ENCODE data around the gene BCL11B. TPM values are rescaled to one million over a fixed set of nuclear protein-coding genes. Genes with fewer than 3 reads are reported as not detected.

The BCL11B gene
- total and polyA plus RNA-seq, 2 donors (not counting 1 experiment from before 2014, with no cell fraction given), result 0.33 to 0.42 TPM

DNA sequence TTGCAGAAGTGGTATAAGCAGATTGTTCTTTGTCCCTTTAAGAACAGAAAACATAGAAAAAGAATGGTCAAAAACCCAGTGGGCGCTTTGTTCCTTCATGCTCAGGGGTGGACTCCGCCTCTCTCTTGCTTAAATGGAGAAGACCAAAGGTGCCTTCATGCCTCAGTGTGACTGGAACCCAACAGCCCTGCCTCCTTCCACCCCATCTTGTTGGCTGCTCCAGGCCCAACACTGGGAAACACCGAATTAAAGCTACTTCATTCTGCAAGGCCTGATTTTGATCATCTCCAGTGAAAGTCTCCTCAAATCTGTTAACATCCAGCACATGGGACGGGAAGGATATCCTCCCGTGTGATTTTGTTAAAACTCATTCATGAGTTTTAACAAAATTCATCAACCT is 103.7 kb downstream of the BCL11B start:
- Histone ChIP-seq H3K4me2 (replicated peaks; ENCODE audit: low read depth, low read length, poor library complexity, severe bottlenecking) (no peak overlapping the region), H2AFZ (ENCODE audit: insufficient read depth, low read depth, low read length, poor library complexity, severe bottlenecking) (no peak overlapping the region), H3K27me3 (replicated peaks in 1 of 4; ENCODE audit: control extremely low read depth in 1 of 4, control insufficient read depth in 3 of 4, insufficient read depth in 4 of 4, low read length in 3 of 4) (no peaks in the 10 kb centered on the region), H3K27ac (ENCODE audit: low read length in 2 of 2) (no peak overlapping the region), H3K4me3 (ENCODE audit: control extremely low read depth in 1 of 5, extremely low read depth in 1 of 5, insufficient read depth in 1 of 5, low read depth in 2 of 5, low read length in 4 of 5) (no peak overlapping the region), H3K4me1 (ENCODE audit: control insufficient read depth in 2 of 2, insufficient read depth in 2 of 2, low read length in 2 of 2) (no peaks in the 10 kb centered on the region), H3K36me3 (replicated peaks in 1 of 2; ENCODE audit: control extremely low read depth in 1 of 2, control insufficient read depth in 1 of 2, extremely low read depth in 1 of 2, insufficient read depth in 2 of 2, low read length in 1 of 2) (no peaks in the 10 kb centered on the region), H3K9me3 (ENCODE audit: control extremely low read depth in 1 of 3, control insufficient read depth in 2 of 3, insufficient read depth in 1 of 3, low read length in 2 of 3) (peaks cover 0 to 10% (median 0%) of the 10 kb centered on the region in 3 donors), H3K9ac (ENCODE audit: low read length) (no peak overlapping the region), H3K79me2 (ENCODE audit: control insufficient read depth, insufficient read depth, low read length) (no peaks in the 10 kb centered on the region), H4K20me1 (ENCODE audit: control insufficient read depth, insufficient read depth, low read length, poor library complexity, severe bottlenecking) (no peaks in the 10 kb centered on the region)
- H3K4me3 Mint-ChIP-seq, result no peak overlapping the region
- no peak for DNase-seq
- intact Hi-C loops (cut with micrococcal nuclease), result no loop called here
- ATAC-seq (ENCODE audit: low read depth), result no peak
- TF ChIP-seq, protein P1, sequence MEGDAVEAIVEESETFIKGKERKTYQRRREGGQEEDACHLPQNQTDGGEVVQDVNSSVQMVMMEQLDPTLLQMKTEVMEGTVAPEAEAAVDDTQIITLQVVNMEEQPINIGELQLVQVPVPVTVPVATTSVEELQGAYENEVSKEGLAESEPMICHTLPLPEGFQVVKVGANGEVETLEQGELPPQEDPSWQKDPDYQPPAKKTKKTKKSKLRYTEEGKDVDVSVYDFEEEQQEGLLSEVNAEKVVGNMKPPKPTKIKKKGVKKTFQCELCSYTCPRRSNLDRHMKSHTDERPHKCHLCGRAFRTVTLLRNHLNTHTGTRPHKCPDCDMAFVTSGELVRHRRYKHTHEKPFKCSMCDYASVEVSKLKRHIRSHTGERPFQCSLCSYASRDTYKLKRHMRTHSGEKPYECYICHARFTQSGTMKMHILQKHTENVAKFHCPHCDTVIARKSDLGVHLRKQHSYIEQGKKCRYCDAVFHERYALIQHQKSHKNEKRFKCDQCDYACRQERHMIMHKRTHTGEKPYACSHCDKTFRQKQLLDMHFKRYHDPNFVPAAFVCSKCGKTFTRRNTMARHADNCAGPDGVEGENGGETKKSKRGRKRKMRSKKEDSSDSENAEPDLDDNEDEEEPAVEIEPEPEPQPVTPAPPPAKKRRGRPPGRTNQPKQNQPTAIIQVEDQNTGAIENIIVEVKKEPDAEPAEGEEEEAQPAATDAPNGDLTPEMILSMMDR (IDR thresholded peaks at IDR 0.05), result no peak
- TF ChIP-seq EZH2 (IDR thresholded peaks at IDR 0.05; ENCODE audit: borderline replicate concordance, insufficient read depth, low read depth, low read length, poor library complexity, severe bottlenecking), result no peak
- no peaks in the 10 kb centered on the region for H3K9me3 Mint-ChIP-seq (ENCODE audit: insufficient read depth)
- H3K27me3 Mint-ChIP-seq, result no peaks in the 10 kb centered on the region
- no peak overlapping the region for H3K27ac Mint-ChIP-seq
- no peaks in the 10 kb centered on the region for H3K4me1 Mint-ChIP-seq
- ChIA-PET POLR2A (no interaction called here), CTCF (interaction anchor here (0.6 kb wide), 1 partner anchor 824 kb away, joined by 3 read pairs; no protein-coding TSS in a partner anchor)
- 96% methylated on average over 5 of the region's 5 CpGs for WGBS (ENCODE audit: insufficient coverage)

DNA sequence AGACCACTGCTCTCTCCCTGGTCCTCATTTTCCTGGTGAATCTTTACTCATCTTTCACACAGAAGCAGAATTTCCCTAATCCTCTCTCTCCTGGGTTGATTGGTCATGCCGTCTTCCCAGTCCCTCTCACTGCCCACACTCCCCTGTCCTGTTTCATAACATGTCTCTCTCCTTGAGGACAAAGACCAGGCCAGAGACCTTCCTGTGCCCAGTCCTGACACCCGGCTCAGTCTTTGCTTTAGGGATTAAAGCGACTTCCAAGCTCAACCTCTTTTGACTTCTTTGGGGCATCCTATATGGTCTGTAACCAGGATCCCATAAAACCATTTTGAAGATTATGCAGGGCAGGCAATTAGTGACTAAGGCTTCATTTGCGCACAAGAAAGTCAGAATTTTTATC is 105.5 kb downstream of the BCL11B start:
- Histone ChIP-seq H3K27me3 (replicated peaks in 1 of 4; ENCODE audit: control extremely low read depth in 1 of 4, control insufficient read depth in 3 of 4, insufficient read depth in 4 of 4, low read length in 3 of 4) (no peaks in the 10 kb centered on the region), H3K79me2 (ENCODE audit: control insufficient read depth, insufficient read depth, low read length) (no peaks in the 10 kb centered on the region), H3K4me3 (ENCODE audit: control extremely low read depth in 1 of 5, extremely low read depth in 1 of 5, insufficient read depth in 1 of 5, low read depth in 2 of 5, low read length in 4 of 5) (no peak overlapping the region), H3K36me3 (replicated peaks in 1 of 2; ENCODE audit: control extremely low read depth in 1 of 2, control insufficient read depth in 1 of 2, extremely low read depth in 1 of 2, insufficient read depth in 2 of 2, low read length in 1 of 2) (no peaks in the 10 kb centered on the region), H4K20me1 (ENCODE audit: control insufficient read depth, insufficient read depth, low read length, poor library complexity, severe bottlenecking) (no peaks in the 10 kb centered on the region), H3K27ac (ENCODE audit: low read length in 2 of 2) (no peak overlapping the region), H2AFZ (ENCODE audit: insufficient read depth, low read depth, low read length, poor library complexity, severe bottlenecking) (no peak overlapping the region), H3K9me3 (ENCODE audit: control extremely low read depth in 1 of 3, control insufficient read depth in 2 of 3, insufficient read depth in 1 of 3, low read length in 2 of 3) (peaks cover 0 to 8% (median 0%) of the 10 kb centered on the region in 3 donors), H3K4me1 (ENCODE audit: control insufficient read depth in 2 of 2, insufficient read depth in 2 of 2, low read length in 2 of 2) (no peaks in the 10 kb centered on the region), H3K4me2 (replicated peaks; ENCODE audit: low read depth, low read length, poor library complexity, severe bottlenecking) (no peak overlapping the region), H3K9ac (ENCODE audit: low read length) (no peak overlapping the region)
- 96% methylated on average over 4 of the region's 4 CpGs for WGBS (ENCODE audit: insufficient coverage)
- ATAC-seq (ENCODE audit: low read depth) (no peak), DNase-seq (no peak)
- intact Hi-C loops (cut with micrococcal nuclease), result no loop called here
- Mint-ChIP-seq H3K27me3 (no peaks in the 10 kb centered on the region), H3K4me3 (no peak overlapping the region), H3K9me3 (ENCODE audit: insufficient read depth) (no peaks in the 10 kb centered on the region), H3K27ac (no peak overlapping the region), H3K4me1 (no peaks in the 10 kb centered on the region)
- TF ChIP-seq EZH2 (IDR thresholded peaks at IDR 0.05; ENCODE audit: borderline replicate concordance, insufficient read depth, low read depth, low read length, poor library complexity, severe bottlenecking), result no peak
- TF ChIP-seq, protein P1 (IDR thresholded peaks at IDR 0.05), result no peak
- POLR2A ChIA-PET, result no interaction called here
- CTCF ChIA-PET, result no interaction called here
